Neural crest cell (in vitro differentiated cells): ENCODE measurements around the gene FNDC3A. TPM values are rescaled to one million over a fixed set of nuclear protein-coding genes. Genes with fewer than 3 reads are reported as not detected.

Experiments used
- DNase-seq: peaks from one replicate; pipeline ENCODE4 v3.0.0; 2021; ENCODE audit warnings: low read depth, mixed read lengths, low spot score
- H3K27ac Mint-ChIP-seq: one replicate; pipeline ENCODE4 v1.8.0; 2021; ENCODE audit warnings: mild to moderate bottlenecking, mixed read lengths; ENCODE audit not compliant: unreplicated experiment
- H3K27me3 Mint-ChIP-seq: 2 replicates; pipeline ENCODE4 v1.8.0; 2021; ENCODE audit warnings: low read depth, mild to moderate bottlenecking, mixed read lengths
- H3K36me3 Mint-ChIP-seq: 2 replicates; pipeline ENCODE4 v1.8.0; 2021; ENCODE audit warnings: low read depth, mild to moderate bottlenecking, mixed read lengths
- H3K4me1 Mint-ChIP-seq: 2 replicates; pipeline ENCODE4 v1.8.0; 2021; ENCODE audit warnings: mixed read lengths
- H3K4me3 Mint-ChIP-seq: one replicate; pipeline ENCODE4 v1.8.0; 2021; ENCODE audit warnings: mild to moderate bottlenecking, mixed read lengths
- H3K9me3 Mint-ChIP-seq: 2 replicates; pipeline ENCODE4 v1.8.0; 2021; ENCODE audit warnings: mixed read lengths
- total RNA-seq: library from RNA; stranded (reverse); gene quantifications from 2 replicates; pipeline ENCODE4 v1.2.1, GENCODE V29; 2021
- TF ChIP-seq, protein P1 (sequence below): fragments of 200-600 bp; sonication (generic); conservative IDR thresholded peaks from 2 replicates; pipeline ENCODE4 v1.5.0; 2021; ENCODE audit warnings: antibody characterized with exemption, mild to moderate bottlenecking

FNDC3A gene
- total RNA-seq, 1 donor from 2014 or later, result 57.1 TPM

DNA sequence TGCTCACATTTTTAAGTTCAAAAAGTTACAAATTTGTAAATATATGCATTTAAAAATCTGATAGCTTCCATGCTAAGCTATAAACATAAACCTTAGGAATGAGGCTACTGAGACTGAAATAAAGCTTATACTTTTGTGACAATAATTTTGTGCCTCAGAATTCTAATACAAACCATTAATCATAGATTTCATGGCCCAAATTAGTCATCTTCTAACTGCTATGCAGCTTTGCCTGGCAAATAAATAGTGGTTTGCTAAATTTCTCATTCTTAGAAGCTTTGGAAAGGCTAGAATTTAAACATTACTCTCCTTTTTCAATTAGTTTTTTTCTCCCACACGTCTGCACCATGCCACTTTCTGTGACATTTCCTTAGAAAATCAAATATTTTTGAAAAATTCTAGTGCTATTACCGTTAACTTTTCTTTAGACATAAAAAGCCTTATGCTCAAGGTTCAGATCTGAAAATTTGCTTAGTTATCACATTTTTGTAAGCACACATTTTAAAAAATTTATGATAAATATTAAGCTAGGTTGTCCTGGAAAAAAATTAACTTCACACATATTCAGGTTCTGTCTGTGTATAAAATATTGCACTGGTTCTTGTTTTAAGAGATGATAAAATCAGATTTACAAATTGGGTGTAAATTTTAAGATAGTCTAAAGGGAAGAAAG lies 46.9 kb downstream of the FNDC3A start:
- no peaks in the 10 kb centered on the region for H3K4me1 Mint-ChIP-seq
- no peak overlapping the region for H3K27ac Mint-ChIP-seq
- peaks cover 36% of the 10 kb centered on the region for H3K36me3 Mint-ChIP-seq
- no peaks in the 10 kb centered on the region for H3K9me3 Mint-ChIP-seq
- H3K27me3 Mint-ChIP-seq, result no peaks in the 10 kb centered on the region
- DNase-seq, result no peak
- no peak overlapping the region for H3K4me3 Mint-ChIP-seq
- TF ChIP-seq, protein P1, sequence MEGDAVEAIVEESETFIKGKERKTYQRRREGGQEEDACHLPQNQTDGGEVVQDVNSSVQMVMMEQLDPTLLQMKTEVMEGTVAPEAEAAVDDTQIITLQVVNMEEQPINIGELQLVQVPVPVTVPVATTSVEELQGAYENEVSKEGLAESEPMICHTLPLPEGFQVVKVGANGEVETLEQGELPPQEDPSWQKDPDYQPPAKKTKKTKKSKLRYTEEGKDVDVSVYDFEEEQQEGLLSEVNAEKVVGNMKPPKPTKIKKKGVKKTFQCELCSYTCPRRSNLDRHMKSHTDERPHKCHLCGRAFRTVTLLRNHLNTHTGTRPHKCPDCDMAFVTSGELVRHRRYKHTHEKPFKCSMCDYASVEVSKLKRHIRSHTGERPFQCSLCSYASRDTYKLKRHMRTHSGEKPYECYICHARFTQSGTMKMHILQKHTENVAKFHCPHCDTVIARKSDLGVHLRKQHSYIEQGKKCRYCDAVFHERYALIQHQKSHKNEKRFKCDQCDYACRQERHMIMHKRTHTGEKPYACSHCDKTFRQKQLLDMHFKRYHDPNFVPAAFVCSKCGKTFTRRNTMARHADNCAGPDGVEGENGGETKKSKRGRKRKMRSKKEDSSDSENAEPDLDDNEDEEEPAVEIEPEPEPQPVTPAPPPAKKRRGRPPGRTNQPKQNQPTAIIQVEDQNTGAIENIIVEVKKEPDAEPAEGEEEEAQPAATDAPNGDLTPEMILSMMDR, result no peak

DNA sequence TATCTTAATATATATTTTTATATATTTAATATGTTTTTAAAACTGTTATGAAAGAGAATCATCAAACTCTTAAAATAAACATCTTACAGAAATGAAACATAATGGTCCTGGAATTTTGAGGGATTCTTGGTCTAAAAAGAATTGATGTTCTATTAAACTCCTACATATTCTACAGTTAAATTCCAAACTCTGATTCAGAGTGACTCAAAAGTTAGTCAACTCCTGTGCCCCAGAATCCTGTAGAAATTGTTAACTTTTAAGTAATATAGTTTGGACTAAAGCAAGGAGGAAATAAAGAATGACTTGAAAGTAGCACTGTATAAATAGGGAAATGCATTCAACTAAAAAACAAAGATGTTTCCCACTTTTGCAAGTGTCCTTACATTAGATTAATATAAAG lies 47.7 kb downstream of the FNDC3A start:
- no peak for DNase-seq
- H3K9me3 Mint-ChIP-seq, result no peaks in the 10 kb centered on the region
- H3K27ac Mint-ChIP-seq, result no peak overlapping the region
- TF ChIP-seq, protein P1, result no peak
- no peak overlapping the region for H3K4me3 Mint-ChIP-seq
- H3K4me1 Mint-ChIP-seq, result no peaks in the 10 kb centered on the region
- peaks cover 40% of the 10 kb centered on the region for H3K36me3 Mint-ChIP-seq
- no peaks in the 10 kb centered on the region for H3K27me3 Mint-ChIP-seq

DNA sequence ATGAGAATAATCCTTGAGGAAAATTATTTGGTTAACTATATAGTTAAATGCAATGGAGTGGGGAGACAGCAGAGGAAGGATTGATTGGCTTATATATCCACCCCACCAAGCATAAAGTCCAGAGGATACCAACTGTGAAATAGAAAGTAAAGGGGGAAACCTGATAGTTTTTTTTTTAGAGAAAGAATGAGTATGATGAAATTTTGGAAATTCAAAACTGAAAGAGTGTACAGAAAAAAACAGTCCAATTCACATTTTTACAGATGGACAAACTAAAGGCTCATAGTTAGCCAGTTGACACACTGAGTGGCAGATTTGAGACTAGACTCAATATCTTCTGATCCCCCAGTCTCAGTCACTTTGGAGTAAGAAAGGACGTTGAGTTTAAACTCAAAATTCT lies 51.1 kb downstream of the FNDC3A start:
- TF ChIP-seq, protein P1, result no peak
- H3K9me3 Mint-ChIP-seq, result peaks cover 7% of the 10 kb centered on the region
- H3K27ac Mint-ChIP-seq, result no peak overlapping the region
- no peak for DNase-seq
- H3K27me3 Mint-ChIP-seq, result no peaks in the 10 kb centered on the region
- no peak overlapping the region for H3K4me3 Mint-ChIP-seq
- no peaks in the 10 kb centered on the region for H3K4me1 Mint-ChIP-seq
- peaks cover 42% of the 10 kb centered on the region for H3K36me3 Mint-ChIP-seq

DNA sequence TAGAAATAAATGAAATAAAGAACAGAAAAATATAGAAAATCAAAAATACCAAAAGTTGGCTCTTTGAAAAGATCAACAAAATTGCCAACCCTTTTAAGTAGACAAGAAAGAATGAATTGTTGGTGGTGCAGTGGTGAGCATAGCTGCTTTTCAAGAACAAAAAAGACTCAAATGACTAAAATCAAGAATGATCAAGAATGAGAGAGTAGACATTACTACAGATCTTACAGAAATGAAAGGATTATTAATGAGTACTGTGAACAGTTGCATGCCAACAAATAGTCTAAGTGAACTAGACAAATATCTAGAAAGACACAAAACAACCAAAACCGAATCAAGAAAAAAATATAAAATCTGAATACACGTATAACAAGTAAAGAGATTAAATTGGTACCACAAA lies 53.9 kb downstream of the FNDC3A start:
- H3K4me3 Mint-ChIP-seq, result no peak overlapping the region
- H3K36me3 Mint-ChIP-seq, result peaks cover 32% of the 10 kb centered on the region
- TF ChIP-seq, protein P1, result no peak
- H3K9me3 Mint-ChIP-seq, result peaks cover 7% of the 10 kb centered on the region
- H3K27ac Mint-ChIP-seq, result no peak overlapping the region
- DNase-seq, result no peak
- no peaks in the 10 kb centered on the region for H3K4me1 Mint-ChIP-seq
- no peaks in the 10 kb centered on the region for H3K27me3 Mint-ChIP-seq

DNA sequence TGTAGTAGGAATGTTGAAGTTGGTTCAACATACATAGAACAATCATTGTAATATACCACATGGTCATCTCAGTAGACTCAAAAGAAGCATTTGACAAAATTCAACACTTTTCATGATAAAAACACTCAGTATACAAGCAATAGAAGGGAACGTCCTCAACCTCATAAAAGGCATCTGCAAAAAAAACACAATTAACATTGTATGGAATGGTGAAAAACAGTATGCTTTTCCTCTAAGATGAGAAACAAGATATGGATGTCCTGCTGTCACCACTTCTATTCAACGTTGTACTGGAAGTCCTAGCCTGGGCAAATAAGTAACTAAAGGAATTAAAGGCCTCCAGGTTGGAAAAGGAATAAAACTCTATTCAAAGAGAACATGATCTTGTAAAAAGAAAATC lies 54.5 kb downstream of the FNDC3A start:
- Mint-ChIP-seq H3K4me3 (no peak overlapping the region), H3K27me3 (no peaks in the 10 kb centered on the region), H3K9me3 (peaks cover 7% of the 10 kb centered on the region)

More for the DNA sequence above, 54.5 kb downstream of the FNDC3A start:
- TF ChIP-seq, protein P1, result no peak
- DNase-seq, result no peak
- Mint-ChIP-seq H3K4me1 (no peaks in the 10 kb centered on the region), H3K27ac (no peak overlapping the region), H3K36me3 (peaks cover 30% of the 10 kb centered on the region)
